PC-3 (cell line): ENCODE measurements around the gene BCAS3. TPM values are rescaled to one million over a fixed set of nuclear protein-coding genes. Genes with fewer than 3 reads are reported as not detected.

ENCODE experiments used
- ATAC-seq: fragments of 200-7000 bp; cut with Tn5 transposase; 2 replicates; pipeline ENCODE4 v1.9.1; 2020; ENCODE audit warnings: mild to moderate bottlenecking, moderate library complexity
- BruUV-seq: library from RNA; stranded (reverse); fragments of 400-500 nt; replicated peaks from 2 replicates; lab custom pipeline; 2021; lab: Mats Ljungman, UMichigan
- CTCF ChIA-PET: fragments of 300-600 bp; sonication (Branson Sonifier 250); formaldehyde crosslinking; loops from one replicate; lab custom pipeline; 2022; ENCODE audit warnings: antibody characterized with exemption; lab: Charles Lee
- POLR2A ChIA-PET: fragments of 300-600 bp; sonication (Branson Sonifier 250); formaldehyde crosslinking; loops from one replicate; lab custom pipeline; 2022; ENCODE audit warnings: antibody characterized with exemption; ENCODE audit not compliant: unreplicated experiment; lab: Charles Lee
- DNase-seq: peaks from one replicate; pipeline ENCODE4 v3.0.0-alpha.2; 2015
- H2AFZ ChIP-seq: fragments of 300-600 bp; sonication (generic); 2 replicates; pipeline ENCODE4 v1.6.0; 2016; ENCODE audit warnings: antibody characterized with exemption, low read length
- H3F3A ChIP-seq: fragments of 300-600 bp; sonication (generic); one replicate; pipeline ENCODE4 v1.6.0; 2017; ENCODE audit warnings: antibody characterized with exemption, low read length, control low read depth, mild to moderate bottlenecking; ENCODE audit not compliant: unreplicated experiment
- H3K27ac ChIP-seq: fragments of 300-600 bp; sonication (generic); 2 replicates; pipeline ENCODE4 v1.5.1; 2016; ENCODE audit warnings: mild to moderate bottlenecking, low read length
- H3K27me3 ChIP-seq: fragments of 300-600 bp; sonication (generic); 2 replicates; pipeline ENCODE4 v1.6.1; 2016; ENCODE audit warnings: low read length, mixed read lengths
- H3K36me3 ChIP-seq: fragments of 300-600 bp; sonication (generic); 2 replicates; pipeline ENCODE4 v1.6.1; 2016; ENCODE audit warnings: low read depth, mixed run types, low read length, mixed read lengths
- H3K4me1 ChIP-seq: fragments of 300-600 bp; sonication (generic); 2 replicates; pipeline ENCODE4 v1.5.1; 2016; ENCODE audit warnings: low read length; ENCODE audit not compliant: insufficient read depth
- H3K4me2 ChIP-seq: fragments of 300-600 bp; sonication (generic); 2 replicates; pipeline ENCODE4 v1.6.0; 2016; ENCODE audit warnings: low read length
- H3K4me3 ChIP-seq: fragments of 300-600 bp; sonication (generic); 2 replicates; pipeline ENCODE4 v1.5.1; 2016; ENCODE audit warnings: mild to moderate bottlenecking, low read length, mixed read lengths
- H3K79me2 ChIP-seq: fragments of 300-600 bp; sonication (generic); 2 replicates; pipeline ENCODE4 v1.6.1; 2017; ENCODE audit warnings: low read length, mixed read lengths
- H3K9ac ChIP-seq: fragments of 300-600 bp; sonication (generic); 2 replicates; pipeline ENCODE4 v1.6.0; 2016; ENCODE audit warnings: mild to moderate bottlenecking, low read length
- H3K9me2 ChIP-seq: fragments of 300-600 bp; sonication (generic); replicated peaks from 2 replicates; pipeline ENCODE4 v1.6.1; 2016; ENCODE audit warnings: mixed run types, low read length, mixed read lengths
- H3K9me3 ChIP-seq: fragments of 300-600 bp; sonication (generic); 2 replicates; pipeline ENCODE4 v1.6.1; 2016; ENCODE audit warnings: low read length, mixed read lengths
- H4K20me1 ChIP-seq: fragments of 300-600 bp; sonication (generic); 2 replicates; pipeline ENCODE4 v1.6.1; 2016; ENCODE audit warnings: low read length, mixed read lengths
- EZH2 ChIP-seq: fragments of 300-600 bp; sonication (generic); IDR thresholded peaks from one replicate; pipeline ENCODE4 v1.6.1; 2017; ENCODE audit warnings: antibody characterized with exemption, mild to moderate bottlenecking, low read length; ENCODE audit not compliant: unreplicated experiment
- EZH2phosphoT487 ChIP-seq: fragments of 300-600 bp; sonication (generic); IDR thresholded peaks from 2 replicates; pipeline ENCODE4 v1.6.1; 2018; ENCODE audit warnings: mild to moderate bottlenecking, antibody characterized with exemption, low read length, borderline replicate concordance
- intact Hi-C: fragments of 100-400 bp; cut with micrococcal nuclease; formaldehyde crosslinking; loops from 2 replicates; pipeline ENCODE4 v1.9.0; 2023
- total RNA-seq: library from RNA; depleted of rRNA; stranded (reverse); fragments of >200 nt; gene quantifications from 2 replicates; pipeline ENCODE4 v1.2.3, GENCODE V29; 2014
- TF ChIP-seq, protein P1 (sequence below): fragments of 300-600 bp; sonication (generic); conservative IDR thresholded peaks from 2 replicates; pipeline ENCODE4 v1.5.1; 2017; ENCODE audit warnings: antibody characterized with exemption, low read depth, mild to moderate bottlenecking, low read length

The BCAS3 gene
- total RNA-seq, 1 experiment from 2014 or later: 25.9 TPM

GRCh38 chr17:60939318-60939717, 261.7 kb downstream of the BCAS3 start:
- Histone ChIP-seq H2AFZ (no peak overlapping the region), H3K4me1 (no peaks in the 10 kb centered on the region), H3K27me3 (no peaks in the 10 kb centered on the region), H3F3A (no peaks in the 10 kb centered on the region), H3K4me3 (no peak overlapping the region), H3K27ac (no peak overlapping the region), H3K9ac (no peak overlapping the region), H3K36me3 (no peaks in the 10 kb centered on the region), H3K79me2 (no peaks in the 10 kb centered on the region), H3K4me2 (no peak overlapping the region), H4K20me1 (no peaks in the 10 kb centered on the region), H3K9me3 (no peaks in the 10 kb centered on the region), H3K9me2 (no peaks in the 10 kb centered on the region)
- ATAC-seq (no peak), DNase-seq (no peak)
- CTCF ChIA-PET: no interaction called here
- TF ChIP-seq, protein P1, sequence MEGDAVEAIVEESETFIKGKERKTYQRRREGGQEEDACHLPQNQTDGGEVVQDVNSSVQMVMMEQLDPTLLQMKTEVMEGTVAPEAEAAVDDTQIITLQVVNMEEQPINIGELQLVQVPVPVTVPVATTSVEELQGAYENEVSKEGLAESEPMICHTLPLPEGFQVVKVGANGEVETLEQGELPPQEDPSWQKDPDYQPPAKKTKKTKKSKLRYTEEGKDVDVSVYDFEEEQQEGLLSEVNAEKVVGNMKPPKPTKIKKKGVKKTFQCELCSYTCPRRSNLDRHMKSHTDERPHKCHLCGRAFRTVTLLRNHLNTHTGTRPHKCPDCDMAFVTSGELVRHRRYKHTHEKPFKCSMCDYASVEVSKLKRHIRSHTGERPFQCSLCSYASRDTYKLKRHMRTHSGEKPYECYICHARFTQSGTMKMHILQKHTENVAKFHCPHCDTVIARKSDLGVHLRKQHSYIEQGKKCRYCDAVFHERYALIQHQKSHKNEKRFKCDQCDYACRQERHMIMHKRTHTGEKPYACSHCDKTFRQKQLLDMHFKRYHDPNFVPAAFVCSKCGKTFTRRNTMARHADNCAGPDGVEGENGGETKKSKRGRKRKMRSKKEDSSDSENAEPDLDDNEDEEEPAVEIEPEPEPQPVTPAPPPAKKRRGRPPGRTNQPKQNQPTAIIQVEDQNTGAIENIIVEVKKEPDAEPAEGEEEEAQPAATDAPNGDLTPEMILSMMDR: no peak
- TF ChIP-seq EZH2phosphoT487 (no peak), EZH2 (no peak)
- intact Hi-C loops: no loop called here
- POLR2A ChIA-PET: no interaction called here
- no TSS peak for BruUV-seq

DNA sequence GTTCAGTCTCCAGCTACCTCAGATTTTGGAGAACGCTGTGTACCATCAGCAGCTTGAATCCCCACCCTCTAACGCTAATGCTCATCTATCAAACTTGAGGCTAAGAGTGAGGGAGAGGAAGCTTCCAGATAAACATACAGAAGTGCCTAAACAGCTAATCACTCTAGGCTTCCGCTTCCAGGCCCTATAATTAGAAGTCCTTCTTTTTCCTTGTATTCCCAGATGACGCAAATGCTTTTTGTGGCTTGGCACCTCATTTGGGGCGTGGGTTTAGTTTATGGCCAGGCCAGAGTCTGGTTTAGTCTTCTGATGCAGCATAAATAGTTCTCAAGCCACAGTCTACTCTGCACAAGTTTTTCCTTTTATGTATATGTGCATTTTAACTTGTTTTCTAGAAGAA, 263.4 kb downstream of the BCAS3 start:
- Histone ChIP-seq H3K4me2 (no peak overlapping the region), H4K20me1 (no peaks in the 10 kb centered on the region), H2AFZ (no peak overlapping the region), H3K27me3 (no peaks in the 10 kb centered on the region), H3K27ac (no peak overlapping the region), H3K4me3 (no peak overlapping the region), H3F3A (no peaks in the 10 kb centered on the region), H3K79me2 (no peaks in the 10 kb centered on the region), H3K4me1 (no peaks in the 10 kb centered on the region), H3K36me3 (no peaks in the 10 kb centered on the region), H3K9ac (no peak overlapping the region), H3K9me3 (no peaks in the 10 kb centered on the region), H3K9me2 (no peaks in the 10 kb centered on the region)
- ATAC-seq (no peak), DNase-seq (no peak)
- BruUV-seq: no TSS peak
- ChIA-PET POLR2A (no interaction called here), CTCF (no interaction called here)
- intact Hi-C loops: no loop called here
- no peak for TF ChIP-seq EZH2
- TF ChIP-seq, protein P1: no peak

GRCh38 chr17:60941571-60941970, 263.9 kb downstream of the BCAS3 start:
- no peak for DNase-seq

More at GRCh38 chr17:60941571-60941970, 263.9 kb downstream of the BCAS3 start:
- Histone ChIP-seq H2AFZ (no peak overlapping the region), H3K9me3 (no peaks in the 10 kb centered on the region), H3K27ac (no peak overlapping the region), H3K4me2 (no peak overlapping the region), H4K20me1 (no peaks in the 10 kb centered on the region), H3K9me2 (no peaks in the 10 kb centered on the region), H3K36me3 (no peaks in the 10 kb centered on the region), H3K9ac (no peak overlapping the region), H3K79me2 (no peaks in the 10 kb centered on the region), H3K4me1 (no peaks in the 10 kb centered on the region), H3K27me3 (no peaks in the 10 kb centered on the region), H3F3A (no peaks in the 10 kb centered on the region), H3K4me3 (no peak overlapping the region)
- no TSS peak for BruUV-seq
- POLR2A ChIA-PET: no interaction called here
- TF ChIP-seq, protein P1: no peak
- TF ChIP-seq EZH2phosphoT487 (no peak), EZH2 (no peak)
- no peak for ATAC-seq
- CTCF ChIA-PET: no interaction called here
- intact Hi-C loops: no loop called here
